HCT116 (cell line): Measurements from ENCODE around the gene OR2A12. TPM values are rescaled to one million over a fixed set of nuclear protein-coding genes. Genes with fewer than 3 reads are reported as not detected.
A peak's percentile ranks its signal among the peaks of the same experiment; 100 is the strongest.

ENCODE experiments used
- ATAC-seq: fragments of 200-7000 bp; cut with Tn5 transposase; 2 replicates; pipeline ENCODE4 v1.9.1; 2020; ENCODE audit warnings: mild to moderate bottlenecking, moderate library complexity
- BruUV-seq: library from RNA; stranded (reverse); fragments of 400-500 nt; replicated peaks from 2 replicates; lab custom pipeline; 2021; lab: Mats Ljungman, UMichigan
- CTCF ChIA-PET: fragments of 300-600 bp; sonication (Branson Sonifier 250); formaldehyde crosslinking; loops from one replicate; lab custom pipeline; 2021; ENCODE audit warnings: antibody characterized with exemption; lab: Charles Lee
- POLR2A ChIA-PET: fragments of 300-600, 350-600 bp; sonication (Branson Sonifier 250); formaldehyde crosslinking; loops from one replicate; lab custom pipeline; 2021; ENCODE audit warnings: antibody characterized with exemption; lab: Charles Lee
- RAD21 ChIA-PET, 2 experiments: fragments of 300-600 bp; sonication (Branson Sonifier 250); formaldehyde crosslinking; loops; one replicate each; lab custom pipeline; 2023; ENCODE audit warnings: low total read pairs in 2 of 2; ENCODE audit not compliant: uncharacterized antibody in 2 of 2, unreplicated experiment in 2 of 2, low non-redundant PET in 1 of 2; lab: Charles Lee
- DNase-seq: peaks from one replicate; pipeline ENCODE4 v3.0.0-alpha.2; 2010; ENCODE audit warnings: low read depth, low spot score
- H2AFZ ChIP-seq: fragments of 200-600 bp; shearing (Covaris generic), sonication (generic); 2 replicates; pipeline ENCODE4 v1.6.1; 2017; ENCODE audit warnings: low read depth, mixed run types, mixed read lengths, antibody characterized with exemption, low read length; ENCODE audit not compliant: poor library complexity, severe bottlenecking
- H3K27ac ChIP-seq: 2 replicates; pipeline ENCODE4 v1.5.1; 2012; ENCODE audit warnings: low read depth, low read length
- H3K27me3 ChIP-seq: fragments of 200-600 bp; sonication (generic); 2 replicates; pipeline ENCODE4 v1.6.1; 2016; ENCODE audit warnings: mixed run types, low read length, mixed read lengths; ENCODE audit not compliant: insufficient read depth
- H3K36me3 ChIP-seq, 2 experiments: fragments of 200-500 bp in 1 of 2; fragments of 200-600 bp in 1 of 2; sonication (Bioruptor generic) in 1 of 2; sonication (generic) in 1 of 2; 2 replicates each; pipeline versions ENCODE4 v1.5.1 to v1.6.1; 2014 to 2016; ENCODE audit warnings: low read length in 2 of 2, inconsistent platforms in 1 of 2, mixed read lengths in 1 of 2, mixed run types in 1 of 2; ENCODE audit not compliant: insufficient read depth in 2 of 2, control insufficient read depth in 1 of 2
- H3K4me1 ChIP-seq, 2 experiments: fragments of 200-600 bp in 1 of 2; sonication (generic) in 1 of 2; 2 replicates each; pipeline versions ENCODE4 v1.5.1 to v1.6.1; 2012 to 2017; ENCODE audit warnings: low read length in 2 of 2, inconsistent platforms in 1 of 2, mild to moderate bottlenecking in 1 of 2, mixed read lengths in 1 of 2, mixed run types in 1 of 2, moderate library complexity in 1 of 2; ENCODE audit not compliant: insufficient read depth in 2 of 2, control insufficient read depth in 1 of 2
- H3K4me2 ChIP-seq: fragments of 200-600 bp; sonication (generic); 2 replicates; pipeline ENCODE4 v1.6.1; 2017; ENCODE audit warnings: mixed run types, low read length, mixed read lengths
- H3K4me3 ChIP-seq, 2 experiments: fragments of 200-600 bp in 1 of 2; sonication (generic) in 1 of 2; replicated peaks in 1 of 2; 2 replicates each; pipeline ENCODE4 v1.5.1; 2011 to 2016; ENCODE audit warnings: low read length in 2 of 2, control low read depth in 1 of 2, low read depth in 1 of 2, mild to moderate bottlenecking in 1 of 2, mixed read lengths in 1 of 2, mixed run types in 1 of 2
- H3K79me2 ChIP-seq: fragments of 200-600 bp; sonication (generic); 2 replicates; pipeline ENCODE4 v1.6.1; 2017; ENCODE audit warnings: mild to moderate bottlenecking, mixed run types, low read length, moderate library complexity, mixed read lengths; ENCODE audit not compliant: insufficient read depth
- H3K9ac ChIP-seq: fragments of 200-600 bp; sonication (generic); 2 replicates; pipeline ENCODE4 v1.6.1; 2016; ENCODE audit warnings: low read length, mixed read lengths
- H3K9me2 ChIP-seq: fragments of 200-600 bp; sonication (generic), shearing (Covaris generic); 2 replicates; pipeline ENCODE4 v1.6.1; 2017; ENCODE audit warnings: mixed run types, mild to moderate bottlenecking, moderate library complexity; ENCODE audit not compliant: insufficient read depth
- H3K9me3 ChIP-seq, 2 experiments: fragments of 200-500 bp in 1 of 2; fragments of 200-600 bp in 1 of 2; sonication (Bioruptor generic) in 1 of 2; sonication (generic) in 1 of 2; 2 replicates each; pipeline ENCODE4 v1.6.1; 2014 to 2017; ENCODE audit warnings: low read length in 2 of 2, mixed read lengths in 2 of 2, inconsistent platforms in 1 of 2, low read depth in 1 of 2, mild to moderate bottlenecking in 1 of 2, mixed run types in 1 of 2, moderate library complexity in 1 of 2; ENCODE audit not compliant: control insufficient read depth in 1 of 2, insufficient read depth in 1 of 2
- H4K20me1 ChIP-seq: fragments of 200-600 bp; sonication (generic), shearing (Covaris generic); 2 replicates; pipeline ENCODE4 v1.6.1; 2017; ENCODE audit warnings: mixed run types, mild to moderate bottlenecking, moderate library complexity; ENCODE audit not compliant: insufficient read depth
- CBX3 ChIP-seq: IDR thresholded peaks from 2 replicates; pipeline ENCODE4 v1.6.1; 2012; ENCODE audit warnings: low read depth
- CEBPB ChIP-seq: IDR thresholded peaks from 2 replicates; pipeline ENCODE4 v1.6.1; 2012; ENCODE audit warnings: low read depth
- EGR1 ChIP-seq: IDR thresholded peaks from 2 replicates; pipeline ENCODE4 v1.6.1; 2012; ENCODE audit warnings: low read depth
- EZH2 ChIP-seq: fragments of 200-600 bp; sonication (generic); IDR thresholded peaks from 2 replicates; pipeline ENCODE4 v1.6.1; 2017; ENCODE audit warnings: antibody characterized with exemption, mixed run types
- EZH2phosphoT487 ChIP-seq: fragments of 200-600 bp; IDR thresholded peaks from 2 replicates; pipeline ENCODE4 v1.6.1; 2018; ENCODE audit warnings: antibody characterized with exemption, borderline replicate concordance
- FOSL1 ChIP-seq: IDR thresholded peaks from 2 replicates; pipeline ENCODE4 v1.6.1; 2012; ENCODE audit warnings: low read depth
- POLR2A ChIP-seq: IDR thresholded peaks from 2 replicates; pipeline ENCODE4 v1.7.0; 2011; ENCODE audit warnings: borderline replicate concordance; ENCODE audit not compliant: insufficient read depth, insufficient read length; ENCODE audit errors: extremely low read depth
- SIN3A ChIP-seq: IDR thresholded peaks from 2 replicates; pipeline ENCODE4 v1.6.1; 2012; ENCODE audit warnings: low read depth
- SP1 ChIP-seq: IDR thresholded peaks from 2 replicates; pipeline ENCODE4 v1.6.1; 2012; ENCODE audit warnings: low read depth
- SRF ChIP-seq: IDR thresholded peaks from 2 replicates; pipeline ENCODE4 v1.6.1; 2012; ENCODE audit warnings: low read depth
- TCF7L2 ChIP-seq: IDR thresholded peaks from 2 replicates; pipeline ENCODE4 v1.7.0; 2011; ENCODE audit warnings: borderline replicate concordance, inconsistent platforms; ENCODE audit not compliant: insufficient read depth, insufficient read length; ENCODE audit errors: extremely low read depth
- ZFX ChIP-seq: fragments of 450-650 bp; IDR thresholded peaks from 2 replicates; pipeline ENCODE4 v1.6.1; 2017
- ZNF274 ChIP-seq: fragments of 200-500 bp; sonication (Bioruptor generic); IDR thresholded peaks from 2 replicates; pipeline ENCODE4 v1.6.1; 2014; ENCODE audit warnings: mild to moderate bottlenecking, low read depth, low read length, inconsistent platforms
- intact Hi-C: fragments of 100-400 bp; cut with micrococcal nuclease; formaldehyde crosslinking; loops from 2 replicates; pipeline ENCODE4 v1.10.0; 2022
- total RNA-seq: library from RNA; stranded (reverse); gene quantifications from one replicate; pipeline ENCODE4 v1.2.1, GENCODE V29; 2021; ENCODE audit not compliant: unreplicated experiment
- TF ChIP-seq, protein P1 (sequence below), 3 experiments: fragments of 200-600 bp in 1 of 3; sonication (generic) in 1 of 3; IDR thresholded peaks in 2 of 3; conservative IDR thresholded peaks in 1 of 3; 2 replicates each; pipeline ENCODE4 v1.5.1; 2012 to 2017; ENCODE audit warnings: low read depth in 2 of 3, low read length in 2 of 3, antibody characterized with exemption in 1 of 3, borderline replicate concordance in 1 of 3, control low read depth in 1 of 3, mild to moderate bottlenecking in 1 of 3, mixed read lengths in 1 of 3, mixed run types in 1 of 3, moderate library complexity in 1 of 3; ENCODE audit not compliant: insufficient read depth in 1 of 3
- TF ChIP-seq, protein P2 (sequence below): IDR thresholded peaks from 2 replicates; pipeline ENCODE4 v1.6.1; 2012; ENCODE audit warnings: low read depth
- TF ChIP-seq, protein P3 (sequence below): IDR thresholded peaks from 2 replicates; pipeline ENCODE4 v1.6.1; 2012

The OR2A12 gene
- total RNA-seq, 1 experiment from 2014 or later: not detected

DNA sequence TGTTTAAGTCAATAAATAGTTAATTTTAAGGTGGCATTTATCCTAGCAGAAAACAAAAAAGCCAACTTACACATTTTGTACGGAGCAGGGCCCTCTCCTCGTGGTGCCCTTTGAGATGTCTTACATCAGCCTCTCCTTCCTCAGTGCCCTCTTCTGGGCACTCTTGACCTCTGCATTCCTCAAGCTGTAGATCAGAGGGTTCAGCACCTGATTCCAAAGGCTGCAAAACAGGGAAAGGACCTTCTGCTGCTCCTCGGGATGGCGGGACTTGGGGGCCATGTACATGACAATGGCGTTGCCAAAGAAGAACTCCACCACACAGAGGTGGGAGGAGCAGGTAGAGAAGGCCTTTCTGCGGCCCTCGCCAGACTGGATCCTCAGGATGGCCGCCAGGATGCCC, 32.3 kb downstream of the OR2A12 start:
- Histone ChIP-seq H4K20me1 (no peaks in the 10 kb centered on the region), H3K36me3 (no peaks in the 10 kb centered on the region), H3K79me2 (no peaks in the 10 kb centered on the region), H3K27me3 (no peaks in the 10 kb centered on the region)
- POLR2A ChIA-PET: no interaction called here
- TF ChIP-seq POLR2A (no peak), FOSL1 (no peak), ZFX (no peak), SRF (no peak), EZH2 (no peak)
- TF ChIP-seq, all 23 proteins: peak for 0
- H3K27ac ChIP-seq: no peak overlapping the region
- H3K4me1 ChIP-seq: no peaks in the 10 kb centered on the region; a peak in 1 of 4 replicates
- no TSS peak for BruUV-seq
- H3K9me3 ChIP-seq: no peaks in the 10 kb centered on the region
- CTCF ChIA-PET: interaction anchor here (0.6 kb wide), 1 partner anchor 9 kb away, joined by 4 read pairs; no protein-coding TSS in a partner anchor
- H2AFZ ChIP-seq: no peak overlapping the region
- H3K4me2 ChIP-seq: no peak overlapping the region
- H3K9me2 ChIP-seq: no peaks in the 10 kb centered on the region
- intact Hi-C loops: no loop called here
- no peak overlapping the region for H3K9ac ChIP-seq
- H3K4me3 ChIP-seq: no peak overlapping the region
- ATAC-seq: peak; percentile 60; the same call in 1 of the 2 replicates
- DNase-seq: no peak
- RAD21 ChIA-PET: no interaction called here

DNA sequence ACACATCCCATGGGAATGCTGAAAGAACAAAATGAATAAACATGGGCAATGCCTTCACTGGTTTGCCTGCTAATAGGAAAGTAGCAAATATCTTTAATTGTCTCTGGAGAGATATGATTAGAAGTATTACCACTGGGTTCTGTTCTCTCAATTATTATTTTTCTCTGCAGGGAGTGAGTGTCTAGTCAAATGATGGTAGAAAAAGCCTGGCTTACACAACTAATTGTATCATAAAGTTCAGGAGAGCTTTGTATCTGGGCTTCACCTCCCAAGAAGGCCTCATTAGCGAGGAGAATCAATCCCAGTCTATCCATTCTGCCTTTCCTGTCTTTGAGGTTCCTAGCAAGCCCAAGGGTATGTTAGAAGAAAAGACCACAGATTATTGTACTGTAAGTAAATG, 36.8 kb downstream of the OR2A12 start, which contains the start of gene OR2A14:
Gene OR2A14 (plus strand): TSS at position 301 of the 400 bp plus-strand sequence. CDS start 5,937 bp downstream, outside the sequence.
- ChIA-PET CTCF (no interaction called here), POLR2A (no interaction called here), RAD21 (no interaction called here)
- no peak within 1 kb of the TSS for H3K4me2 ChIP-seq
- intact Hi-C loops: no loop called here
- ATAC-seq (no peak), DNase-seq (no peak)
- no peaks in the 10 kb centered on the region for H4K20me1 ChIP-seq
- H3K4me1 ChIP-seq: no peaks in the 10 kb centered on the region; a peak in 1 of 4 replicates
- no peak within 1 kb of the TSS for H3K4me3 ChIP-seq
- H3K27me3 ChIP-seq: no peaks in the 10 kb centered on the region
- no peak within 1 kb of the TSS for H3K27ac ChIP-seq
- no peaks in the 10 kb centered on the region for H3K9me2 ChIP-seq
- H3K9ac ChIP-seq: no peak within 1 kb of the TSS
- no peak within 1 kb of the TSS for H2AFZ ChIP-seq
- no peaks in the 10 kb centered on the region for H3K79me2 ChIP-seq
- no peaks in the 10 kb centered on the region for H3K9me3 ChIP-seq
- H3K36me3 ChIP-seq: no peaks in the 10 kb centered on the region
- no peak for TF ChIP-seq ZNF274
- TF ChIP-seq CBX3: no peak
- TF ChIP-seq TCF7L2: no peak
- TF ChIP-seq, protein P1, sequence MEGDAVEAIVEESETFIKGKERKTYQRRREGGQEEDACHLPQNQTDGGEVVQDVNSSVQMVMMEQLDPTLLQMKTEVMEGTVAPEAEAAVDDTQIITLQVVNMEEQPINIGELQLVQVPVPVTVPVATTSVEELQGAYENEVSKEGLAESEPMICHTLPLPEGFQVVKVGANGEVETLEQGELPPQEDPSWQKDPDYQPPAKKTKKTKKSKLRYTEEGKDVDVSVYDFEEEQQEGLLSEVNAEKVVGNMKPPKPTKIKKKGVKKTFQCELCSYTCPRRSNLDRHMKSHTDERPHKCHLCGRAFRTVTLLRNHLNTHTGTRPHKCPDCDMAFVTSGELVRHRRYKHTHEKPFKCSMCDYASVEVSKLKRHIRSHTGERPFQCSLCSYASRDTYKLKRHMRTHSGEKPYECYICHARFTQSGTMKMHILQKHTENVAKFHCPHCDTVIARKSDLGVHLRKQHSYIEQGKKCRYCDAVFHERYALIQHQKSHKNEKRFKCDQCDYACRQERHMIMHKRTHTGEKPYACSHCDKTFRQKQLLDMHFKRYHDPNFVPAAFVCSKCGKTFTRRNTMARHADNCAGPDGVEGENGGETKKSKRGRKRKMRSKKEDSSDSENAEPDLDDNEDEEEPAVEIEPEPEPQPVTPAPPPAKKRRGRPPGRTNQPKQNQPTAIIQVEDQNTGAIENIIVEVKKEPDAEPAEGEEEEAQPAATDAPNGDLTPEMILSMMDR (IDR thresholded peaks at IDR 0.05 in 2 of 3, conservative IDR thresholded peaks at IDR 0.05 in 1 of 3; ENCODE audit: borderline replicate concordance in 1 of 3, insufficient read depth in 1 of 3, low read depth in 2 of 3, low read length in 2 of 3): no peak
- TF ChIP-seq EZH2phosphoT487: no peak
- no peak for TF ChIP-seq SIN3A
- TF ChIP-seq SRF: no peak
- TF ChIP-seq, protein P2, sequence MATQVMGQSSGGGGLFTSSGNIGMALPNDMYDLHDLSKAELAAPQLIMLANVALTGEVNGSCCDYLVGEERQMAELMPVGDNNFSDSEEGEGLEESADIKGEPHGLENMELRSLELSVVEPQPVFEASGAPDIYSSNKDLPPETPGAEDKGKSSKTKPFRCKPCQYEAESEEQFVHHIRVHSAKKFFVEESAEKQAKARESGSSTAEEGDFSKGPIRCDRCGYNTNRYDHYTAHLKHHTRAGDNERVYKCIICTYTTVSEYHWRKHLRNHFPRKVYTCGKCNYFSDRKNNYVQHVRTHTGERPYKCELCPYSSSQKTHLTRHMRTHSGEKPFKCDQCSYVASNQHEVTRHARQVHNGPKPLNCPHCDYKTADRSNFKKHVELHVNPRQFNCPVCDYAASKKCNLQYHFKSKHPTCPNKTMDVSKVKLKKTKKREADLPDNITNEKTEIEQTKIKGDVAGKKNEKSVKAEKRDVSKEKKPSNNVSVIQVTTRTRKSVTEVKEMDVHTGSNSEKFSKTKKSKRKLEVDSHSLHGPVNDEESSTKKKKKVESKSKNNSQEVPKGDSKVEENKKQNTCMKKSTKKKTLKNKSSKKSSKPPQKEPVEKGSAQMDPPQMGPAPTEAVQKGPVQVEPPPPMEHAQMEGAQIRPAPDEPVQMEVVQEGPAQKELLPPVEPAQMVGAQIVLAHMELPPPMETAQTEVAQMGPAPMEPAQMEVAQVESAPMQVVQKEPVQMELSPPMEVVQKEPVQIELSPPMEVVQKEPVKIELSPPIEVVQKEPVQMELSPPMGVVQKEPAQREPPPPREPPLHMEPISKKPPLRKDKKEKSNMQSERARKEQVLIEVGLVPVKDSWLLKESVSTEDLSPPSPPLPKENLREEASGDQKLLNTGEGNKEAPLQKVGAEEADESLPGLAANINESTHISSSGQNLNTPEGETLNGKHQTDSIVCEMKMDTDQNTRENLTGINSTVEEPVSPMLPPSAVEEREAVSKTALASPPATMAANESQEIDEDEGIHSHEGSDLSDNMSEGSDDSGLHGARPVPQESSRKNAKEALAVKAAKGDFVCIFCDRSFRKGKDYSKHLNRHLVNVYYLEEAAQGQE: no peak
- no peak for TF ChIP-seq ZFX
- TF ChIP-seq, protein P3, sequence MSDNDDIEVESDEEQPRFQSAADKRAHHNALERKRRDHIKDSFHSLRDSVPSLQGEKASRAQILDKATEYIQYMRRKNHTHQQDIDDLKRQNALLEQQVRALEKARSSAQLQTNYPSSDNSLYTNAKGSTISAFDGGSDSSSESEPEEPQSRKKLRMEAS: no peak
- TF ChIP-seq SP1: no peak
- no peak for TF ChIP-seq CEBPB
- TF ChIP-seq EGR1: no peak
- TF ChIP-seq, all 23 proteins: peak for 0
- BruUV-seq: no TSS peak
